HepG2 (cell line): Measurements from ENCODE around the gene ADGRG6. TPM values are rescaled to one million over a fixed set of nuclear protein-coding genes. Genes with fewer than 3 reads are reported as not detected.

Source experiments
- CHD2 ChIP-seq: IDR thresholded peaks from 2 replicates; pipeline ENCODE4 v1.6.1; 2011; ENCODE audit warnings: low read depth, low read length, improper control_type of control experiment
- ELF3 ChIP-seq: IDR thresholded peaks from 2 replicates; pipeline ENCODE4 v1.6.1; 2016; ENCODE audit warnings: missing genetic modification reagents, missing compliant biosample characterization
- FOXP4 ChIP-seq: sonication (generic); formaldehyde crosslinking; IDR thresholded peaks from 2 replicates; pipeline ENCODE4 v1.4.0; 2020; ENCODE audit warnings: missing genetic modification reagents
- HDAC6 ChIP-seq: fragments of 200-600 bp; sonication (generic); IDR thresholded peaks from 2 replicates; pipeline ENCODE4 v1.7.0; 2017; ENCODE audit warnings: mild to moderate bottlenecking, antibody characterized with exemption, low read length, low read depth
- IRF1 ChIP-seq: sonication (generic); formaldehyde crosslinking; IDR thresholded peaks from 2 replicates; pipeline ENCODE4 v1.4.0; 2020; ENCODE audit warnings: low read depth, mild to moderate bottlenecking, missing genetic modification reagents
- KAT7 ChIP-seq: IDR thresholded peaks from 2 replicates; pipeline ENCODE4 v1.6.1; 2018; ENCODE audit warnings: borderline replicate concordance, missing compliant biosample characterization
- KLF11 ChIP-seq: IDR thresholded peaks from 2 replicates; pipeline ENCODE4 v1.6.1; 2016; ENCODE audit warnings: missing compliant biosample characterization
- LBX2 ChIP-seq: sonication (generic); formaldehyde crosslinking; IDR thresholded peaks from 2 replicates; pipeline ENCODE4 v1.5.0; 2020; ENCODE audit warnings: missing genetic modification reagents, mild to moderate bottlenecking, borderline replicate concordance
- MED8 ChIP-seq: sonication (generic); formaldehyde crosslinking; IDR thresholded peaks from 2 replicates; pipeline ENCODE4 v1.8.1; 2023; ENCODE audit warnings: mild to moderate bottlenecking, missing genetic modification reagents; ENCODE audit not compliant: insufficient replicate concordance
- MYPOP ChIP-seq: sonication (generic); formaldehyde crosslinking; IDR thresholded peaks from 2 replicates; pipeline ENCODE4 v1.8.1; 2023; ENCODE audit warnings: mild to moderate bottlenecking, moderate library complexity, missing genetic modification reagents
- NBN ChIP-seq: fragments of 450-650 bp; conservative IDR thresholded peaks from 2 replicates; pipeline ENCODE4 v1.6.1; 2017
- NFKB2 ChIP-seq: sonication (generic); formaldehyde crosslinking; IDR thresholded peaks from 2 replicates; pipeline ENCODE4 v1.4.0; 2020; ENCODE audit warnings: missing genetic modification reagents, borderline replicate concordance
- PLRG1 ChIP-seq: fragments of 450-650 bp; conservative IDR thresholded peaks from 2 replicates; pipeline ENCODE4 v1.6.1; 2016
- REXO4 ChIP-seq: sonication (generic); formaldehyde crosslinking; IDR thresholded peaks from 2 replicates; pipeline ENCODE4 v1.8.0; 2022; ENCODE audit warnings: missing genetic modification reagents, mild to moderate bottlenecking, borderline replicate concordance
- SIN3A ChIP-seq: IDR thresholded peaks from 2 replicates; pipeline ENCODE4 v1.6.1; 2011; ENCODE audit warnings: low read depth, mild to moderate bottlenecking, control low read depth, low read length, borderline replicate concordance
- THRA ChIP-seq: sonication (generic); formaldehyde crosslinking; IDR thresholded peaks from 2 replicates; pipeline ENCODE4 v1.4.0; 2020; ENCODE audit warnings: missing genetic modification reagents, borderline replicate concordance
- ZNF276 ChIP-seq: sonication (generic); formaldehyde crosslinking; IDR thresholded peaks from 2 replicates; pipeline ENCODE4 v1.4.0; 2020; ENCODE audit warnings: mild to moderate bottlenecking, low read depth, missing genetic modification reagents
- ZNF33B ChIP-seq: sonication (generic); formaldehyde crosslinking; IDR thresholded peaks from 2 replicates; pipeline ENCODE4 v1.5.1; 2020; ENCODE audit warnings: mild to moderate bottlenecking, missing genetic modification reagents
- ZNF343 ChIP-seq: sonication (generic); formaldehyde crosslinking; IDR thresholded peaks from 2 replicates; pipeline ENCODE4 v1.4.0; 2020; ENCODE audit warnings: mild to moderate bottlenecking, missing genetic modification reagents
- ZNF619 ChIP-seq: sonication (generic); formaldehyde crosslinking; IDR thresholded peaks from 2 replicates; pipeline ENCODE4 v1.4.0; 2020; ENCODE audit warnings: mild to moderate bottlenecking, missing genetic modification reagents
- ZNF691 ChIP-seq: sonication (generic); formaldehyde crosslinking; IDR thresholded peaks from 2 replicates; pipeline ENCODE4 v1.4.0; 2020; ENCODE audit warnings: missing genetic modification reagents, low read depth, mild to moderate bottlenecking, borderline replicate concordance
- polyA plus RNA-seq, 8 experiments: library from polyadenylated mRNA; depleted of rRNA in 3 of 8; stranded (reverse) in 7 of 8; unstranded in 1 of 8; fragments of >200 nt; fragmentation: Illumina TruSeq in 4 of 8; extraction: Trizol in 4 of 8; gene quantifications; 2 replicates each; pipeline versions ENCODE4 v1.2.1 to v1.2.3, GENCODE V29; 2011 to 2016; ENCODE audit warnings: low read depth in 4 of 8, missing spikeins in 1 of 8, mixed read lengths in 1 of 8; ENCODE audit not compliant: insufficient read depth in 1 of 8
- total RNA-seq, 5 experiments: library from RNA; depleted of rRNA; stranded (reverse); fragments of >200 nt; fragmentation: Illumina TruSeq; extraction: Trizol; gene quantifications; 2 replicates each; pipeline ENCODE4 v1.2.3, GENCODE V29; 2016; ENCODE audit warnings: low read depth in 1 of 5

Gene ADGRG6
- total and polyA plus RNA-seq, 2 of the 13 experiments (the other 11 are each of a cell fraction or from before 2014, with no cell fraction given): 129 to 249 TPM

GRCh38 chr6:142374965-142375733 is 73.3 kb downstream of the ADGRG6 start (continued):
- no peak for TF ChIP-seq ZNF691 (CRISPR knock-in tag)
- TF ChIP-seq ZNF619 (CRISPR knock-in tag): no peak
- no peak for TF ChIP-seq KAT7 (CRISPR knock-in tag)
- peak; percentile 70; the same call in 1 of the 2 replicates for TF ChIP-seq KLF11 (CRISPR knock-in tag)
- TF ChIP-seq PLRG1: no peak
- no peak for TF ChIP-seq REXO4 (CRISPR knock-in tag)
- no peak for TF ChIP-seq ZNF33B
- peak; percentile 88 for TF ChIP-seq THRA
- TF ChIP-seq MYPOP (CRISPR knock-in tag): peak; percentile 45; the same call in 1 of the 2 replicates
- TF ChIP-seq CHD2: no peak
- TF ChIP-seq FOXP4 (CRISPR knock-in tag): peak; percentile 99
- TF ChIP-seq ZNF343 (CRISPR knock-in tag): no peak
- TF ChIP-seq SIN3A: no peak
- no peak for TF ChIP-seq ZNF276 (CRISPR knock-in tag)
- no peak for TF ChIP-seq LBX2 (CRISPR knock-in tag)
- no peak for TF ChIP-seq NBN
- no peak for TF ChIP-seq HDAC6
- no peak for TF ChIP-seq NFKB2
- peak; percentile 77 for TF ChIP-seq MED8 (CRISPR knock-in tag)
- TF ChIP-seq ELF3: peak; percentile 99
- TF ChIP-seq IRF1 (CRISPR knock-in tag): no peak; the same call in 1 of the 2 replicates
